Skeletal muscle cell (primary cell): ENCODE data around the gene PTH1R.

Experiments
- DNase-seq: peaks from one replicate; pipeline ENCODE4 v3.0.0-alpha.2; 2010; ENCODE audit warnings: low read depth
- H3K4me3 ChIP-seq: 2 replicates; pipeline ENCODE4 v1.5.1; 2011; ENCODE audit warnings: low read depth, mild to moderate bottlenecking, control low read depth, low read length, moderate library complexity

Gene PTH1R

DNA sequence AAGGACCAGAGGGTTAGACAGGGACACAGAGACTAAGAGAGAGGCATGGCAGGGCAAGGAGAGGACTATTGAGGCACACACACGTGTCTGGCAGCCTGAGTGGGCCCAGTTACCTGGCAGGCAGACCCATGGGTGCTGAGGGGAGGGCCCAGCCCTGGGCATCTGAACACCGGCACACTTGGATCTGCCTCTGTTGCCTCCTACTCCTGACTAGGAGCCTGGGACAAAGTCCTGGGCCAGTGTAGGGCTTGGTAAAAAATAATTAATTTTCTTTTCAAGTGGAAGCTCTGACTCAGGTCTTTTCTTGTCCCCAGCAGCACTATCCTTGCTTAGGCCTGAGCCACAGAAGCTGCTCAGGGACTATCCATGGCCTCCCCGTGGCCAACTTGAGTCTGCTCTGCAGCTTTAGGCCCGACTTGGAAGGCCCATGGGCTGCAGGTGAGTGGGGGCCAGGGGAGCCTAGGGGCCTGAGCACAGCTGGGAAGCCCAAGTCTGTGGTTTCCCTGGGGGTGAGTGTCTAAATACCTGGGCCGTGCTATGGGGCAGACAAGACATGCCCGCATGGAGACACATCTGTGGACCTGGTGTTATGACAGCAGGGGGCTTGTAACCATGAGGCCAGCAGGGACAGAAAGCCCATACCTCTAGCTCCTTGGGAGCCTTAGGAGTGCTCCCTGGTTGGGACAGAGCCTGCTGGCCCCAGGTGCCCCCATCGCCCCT is at the start of gene PTH1R:
PTH1R (plus strand) TSS at position 316 of the 720 bp plus-strand sequence. CDS start 5,839 bp downstream, outside the sequence.
- no peak within 1 kb of the TSS for H3K4me3 ChIP-seq
- no peak for DNase-seq

GRCh38 chr3:46829699-46830208 is 47.8 kb upstream of the PTH1R start:
- DNase-seq, result no peak

GRCh38 chr3:46830801-46831200 is 46.7 kb upstream of the PTH1R start:
- no peak for DNase-seq
- no peak overlapping the region for H3K4me3 ChIP-seq

More at GRCh38 chr3:46829699-46830208, 47.8 kb upstream of the PTH1R start:
- no peak overlapping the region for H3K4me3 ChIP-seq

GRCh38 chr3:46831316-46831715 is 46.2 kb upstream of the PTH1R start:
- H3K4me3 ChIP-seq, result no peak overlapping the region
- DNase-seq, result no peak

- H3K4me3 ChIP-seq, result no peak overlapping the region
- no peak for DNase-seq
Measured at GRCh38 chr3:46831841-46832240, 45.7 kb upstream of the PTH1R start.

DNA sequence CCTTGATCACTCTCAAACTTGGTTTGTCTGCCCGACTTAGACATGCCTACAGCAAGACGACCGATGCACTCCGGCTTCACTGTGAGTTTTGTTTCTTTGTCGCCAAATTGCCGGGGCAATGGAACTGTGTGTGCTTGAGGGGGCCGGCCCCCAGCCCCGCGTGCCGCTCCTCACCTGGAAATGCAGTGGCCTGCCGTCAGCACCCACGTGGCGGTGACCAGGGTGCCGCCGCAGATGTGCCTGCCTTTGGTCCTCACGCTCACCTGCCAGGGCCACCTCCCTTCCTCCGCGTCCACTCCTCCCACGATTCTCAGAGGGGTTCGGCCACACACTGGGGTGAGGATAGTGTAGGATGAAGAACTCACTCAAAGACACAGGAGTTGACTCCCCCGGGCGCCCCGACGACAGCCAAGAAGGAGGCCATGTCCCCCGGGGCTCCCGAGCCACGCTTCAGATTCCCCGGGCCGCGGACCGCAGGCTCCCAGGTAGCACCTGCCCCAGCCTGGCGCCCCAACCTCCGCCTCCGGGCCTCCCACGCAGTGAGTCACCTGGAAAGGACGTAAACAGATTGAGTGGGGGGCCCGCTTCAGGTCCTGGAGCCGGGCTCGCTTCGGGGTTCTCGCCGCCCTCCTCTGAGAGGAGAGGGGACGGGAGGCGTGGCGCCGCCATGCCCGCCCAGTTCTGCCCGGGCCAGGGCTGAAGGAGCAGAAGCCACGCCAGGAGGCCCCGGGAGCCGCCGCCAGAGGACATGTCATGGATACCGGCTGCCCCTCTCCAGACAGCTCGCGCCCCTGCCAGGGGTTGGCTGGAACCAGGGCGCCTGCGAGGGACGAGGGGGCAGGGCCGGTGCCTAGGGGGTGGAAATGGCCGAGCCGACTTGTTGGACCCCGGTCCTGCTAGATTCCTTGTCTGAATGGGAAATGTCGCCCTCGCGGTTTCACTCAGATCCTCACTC is 43.9 kb upstream of the PTH1R start:
- H3K4me3 ChIP-seq, result no peak overlapping the region
- no peak for DNase-seq

DNA sequence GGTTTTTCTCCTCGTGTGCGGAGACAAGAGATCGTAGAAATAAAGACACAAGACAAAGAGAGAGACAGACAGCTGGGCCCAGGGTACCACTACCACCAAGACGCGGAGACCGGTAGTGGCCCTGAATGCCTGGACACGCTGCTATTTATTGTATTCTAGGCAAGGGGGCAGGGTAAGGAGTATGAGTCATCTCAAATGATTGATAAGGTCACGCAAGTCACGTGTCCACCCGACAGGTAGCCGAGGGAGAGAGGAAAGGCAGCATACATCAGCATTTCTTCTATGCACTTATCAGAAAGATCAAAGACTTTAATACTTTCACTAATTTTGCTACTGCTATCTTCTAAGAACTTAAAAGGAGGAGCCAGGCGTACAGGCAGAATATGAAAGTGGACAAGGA is 42.5 kb upstream of the PTH1R start:
- H3K4me3 ChIP-seq, result no peak overlapping the region
- no peak for DNase-seq

DNA sequence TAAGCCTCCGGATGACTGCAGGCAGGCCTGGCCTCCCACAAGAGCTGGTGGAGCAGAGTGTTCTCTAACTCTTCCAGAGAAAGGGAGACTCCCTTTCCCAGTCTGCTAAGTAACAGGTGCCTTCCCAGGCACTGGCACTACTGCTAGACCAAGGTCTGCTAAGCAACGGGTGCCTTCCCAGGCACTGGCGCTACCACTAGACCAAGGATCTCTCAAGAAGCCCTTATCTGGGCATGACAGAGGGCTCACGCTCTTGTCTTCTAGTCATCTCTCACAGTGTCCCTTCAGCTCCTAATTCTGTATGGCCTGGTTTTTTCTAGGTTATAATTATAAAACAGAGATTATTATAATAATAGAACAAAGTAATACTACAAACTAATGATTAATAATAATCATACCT is 42.0 kb upstream of the PTH1R start:
- no peak for DNase-seq
- no peak overlapping the region for H3K4me3 ChIP-seq

DNA sequence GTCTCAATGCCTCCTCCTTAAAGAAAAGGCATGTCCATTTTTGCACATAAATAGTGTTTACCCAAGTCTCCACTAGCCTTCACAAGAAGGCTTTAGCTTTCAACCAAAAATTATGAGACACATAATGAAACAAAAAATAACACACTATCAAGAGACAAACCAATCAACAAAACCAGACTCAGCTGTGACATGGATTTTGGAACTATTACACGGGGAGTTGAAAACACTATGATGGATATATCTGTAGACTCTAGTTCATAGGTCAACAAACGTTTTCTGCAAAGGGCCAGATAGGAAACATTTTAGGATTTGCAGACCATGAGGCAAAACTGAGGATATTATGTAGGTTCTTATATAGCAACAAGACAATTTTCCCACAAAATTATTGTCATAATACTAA is 39.2 kb upstream of the PTH1R start:
- no peak for DNase-seq
- no peak overlapping the region for H3K4me3 ChIP-seq

DNA sequence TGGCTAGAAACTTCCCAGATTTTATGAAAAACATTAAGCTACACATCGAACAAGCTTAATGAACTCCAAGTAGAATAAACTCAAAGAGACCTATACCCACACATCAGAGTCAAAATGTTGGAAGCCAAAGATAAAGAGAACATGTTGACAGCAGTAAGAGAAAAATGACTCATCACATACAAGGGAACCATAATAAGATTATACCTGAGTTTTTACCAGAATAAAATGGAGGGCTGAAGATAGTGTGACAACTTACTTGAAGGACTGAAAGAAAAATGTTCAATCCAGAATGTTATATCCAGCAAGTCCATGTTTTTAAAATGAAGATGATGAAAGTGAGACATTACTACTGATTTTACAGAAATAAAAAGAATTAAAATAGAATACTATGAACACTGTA is 37.0 kb upstream of the PTH1R start:
- no peak overlapping the region for H3K4me3 ChIP-seq
- no peak for DNase-seq

- no peak for DNase-seq
- no peak overlapping the region for H3K4me3 ChIP-seq
Measured at GRCh38 chr3:46843508-46843907, 34.0 kb upstream of the PTH1R start.

DNA sequence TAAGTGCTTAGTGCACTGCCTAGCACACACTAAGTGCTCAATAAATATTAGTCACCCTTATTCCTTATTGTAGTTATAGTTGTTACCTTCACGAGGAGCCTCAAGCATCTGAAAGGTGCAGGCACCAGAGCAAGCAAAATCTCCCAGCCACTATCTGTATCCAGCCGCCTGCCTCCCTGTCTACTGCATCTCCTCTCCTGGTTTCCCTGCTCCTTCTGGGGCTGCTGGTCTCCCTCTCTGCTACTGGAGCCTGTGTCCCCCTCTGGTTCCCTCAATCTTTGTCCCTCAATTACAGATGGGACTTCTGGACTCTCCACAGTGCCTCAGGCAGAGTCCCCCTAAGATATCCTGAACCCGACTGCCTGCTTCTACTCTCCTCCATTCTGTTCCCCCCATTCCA is 33.1 kb upstream of the PTH1R start:
- DNase-seq, result no peak
- no peak overlapping the region for H3K4me3 ChIP-seq

- no peak overlapping the region for H3K4me3 ChIP-seq
- no peak for DNase-seq
Measured at GRCh38 chr3:46844881-46845312, 32.6 kb upstream of the PTH1R start.

DNA sequence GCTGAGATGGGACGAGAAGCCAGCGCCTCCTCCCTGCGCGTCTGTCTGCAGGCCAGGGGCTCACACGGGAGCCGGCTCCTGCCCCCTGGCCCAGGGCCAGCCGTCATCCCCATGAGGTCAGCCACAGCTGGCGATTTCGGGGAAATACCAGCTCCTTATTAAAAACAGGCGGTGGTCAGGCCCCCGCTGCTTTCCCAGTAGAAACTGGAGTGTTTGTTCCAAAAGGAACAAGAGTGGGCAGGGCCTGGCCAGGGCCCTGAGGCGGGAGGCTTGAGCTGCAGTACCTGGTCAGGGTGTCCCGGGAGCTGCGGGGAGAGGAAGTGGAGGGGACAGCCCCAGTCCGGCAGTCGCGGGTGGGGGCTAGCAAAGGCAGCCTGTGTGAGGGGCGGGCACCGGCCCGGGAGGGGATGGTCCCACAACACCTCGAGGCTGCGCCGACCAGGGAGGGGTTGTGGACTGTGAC is 32.1 kb upstream of the PTH1R start:
- peak; percentile 66 for DNase-seq
- peak overlapping the region; percentile 42 for H3K4me3 ChIP-seq

DNA sequence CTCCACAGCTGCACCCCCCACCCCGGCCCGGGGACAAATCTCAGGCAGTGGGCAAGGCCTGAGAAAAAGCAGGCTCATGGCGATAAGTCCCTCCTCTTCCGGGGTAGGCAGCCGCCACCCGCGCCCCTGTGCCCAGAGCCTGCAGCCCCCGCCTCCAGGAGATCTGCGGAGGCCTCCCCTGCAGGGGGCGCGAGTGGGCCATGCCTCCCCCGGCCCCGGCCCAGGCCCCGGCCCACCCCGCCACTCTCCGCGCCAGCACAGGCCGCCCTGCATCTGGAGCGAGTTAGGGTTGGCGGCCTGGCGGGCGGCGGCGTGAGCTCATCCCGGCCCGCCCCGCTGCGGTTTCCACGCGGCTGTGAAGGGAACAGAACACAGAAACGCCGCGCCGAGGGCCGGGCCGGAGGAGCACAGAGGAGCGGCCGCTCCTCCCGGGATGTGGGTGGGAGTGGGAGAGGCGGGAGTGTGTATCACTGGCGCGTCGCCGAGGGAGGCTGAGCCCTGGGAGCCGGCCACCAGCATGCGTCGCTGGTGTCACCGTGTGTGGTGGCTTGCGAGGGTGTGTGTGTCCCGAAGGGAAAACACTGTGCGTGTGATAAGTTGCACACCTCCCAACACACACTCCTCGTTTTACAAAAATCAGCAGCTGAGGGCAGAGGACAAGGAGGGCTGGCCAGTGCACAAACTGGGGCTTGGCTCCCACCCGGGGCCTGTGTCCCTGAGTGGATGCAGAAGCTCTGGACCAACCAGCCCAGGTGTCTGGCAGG is 31.5 kb upstream of the PTH1R start:
- H3K4me3 ChIP-seq, result peak overlapping the region; percentile 42

DNA sequence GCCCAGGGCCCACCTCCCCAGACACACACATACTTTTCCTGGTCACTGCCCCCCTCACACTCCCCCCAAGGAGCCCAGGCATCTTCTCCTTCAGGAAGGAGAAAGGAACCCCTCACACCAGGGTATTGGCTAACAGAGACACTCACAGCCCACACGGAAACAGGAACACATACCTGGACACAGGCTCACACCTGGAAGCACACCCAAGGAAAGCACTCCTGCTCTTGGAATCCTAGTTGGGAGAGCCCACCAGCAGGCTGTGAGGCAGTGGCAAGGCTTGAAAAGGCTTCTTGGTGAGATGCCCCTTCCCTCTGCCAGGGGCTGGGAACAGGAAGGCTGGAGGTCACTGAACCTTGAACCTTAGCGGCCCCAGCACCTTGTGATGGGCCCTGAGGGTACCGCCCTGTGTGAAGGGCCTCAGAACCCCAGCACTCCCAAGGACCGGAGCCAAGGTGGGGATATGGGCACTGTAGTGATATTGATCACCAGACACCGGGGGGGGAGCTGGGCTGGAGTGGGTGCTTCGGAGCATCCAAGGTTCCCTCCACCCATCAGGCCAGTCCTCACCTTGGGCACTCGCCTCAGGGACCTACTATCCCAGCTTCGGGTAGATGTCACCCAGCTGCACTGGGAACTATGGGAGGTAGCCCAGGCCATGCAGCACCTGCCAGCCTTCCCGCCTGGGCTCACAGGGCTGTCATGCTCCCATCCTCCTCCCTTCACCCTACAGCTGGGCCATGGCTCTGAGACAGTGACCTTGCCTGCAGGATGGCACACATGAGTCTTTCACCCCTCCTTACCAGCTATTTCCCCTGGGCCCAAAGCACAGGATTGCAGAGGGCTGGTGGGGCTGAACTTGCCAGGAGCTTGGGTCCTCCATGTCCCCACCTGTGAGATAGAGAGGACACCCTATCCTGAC is 30.6 kb upstream of the PTH1R start:
- peak overlapping the region; percentile 42 for H3K4me3 ChIP-seq
- DNase-seq, result no peak

More for the DNA sequence above, 31.5 kb upstream of the PTH1R start:
- DNase-seq, result peak; percentile 24

DNA sequence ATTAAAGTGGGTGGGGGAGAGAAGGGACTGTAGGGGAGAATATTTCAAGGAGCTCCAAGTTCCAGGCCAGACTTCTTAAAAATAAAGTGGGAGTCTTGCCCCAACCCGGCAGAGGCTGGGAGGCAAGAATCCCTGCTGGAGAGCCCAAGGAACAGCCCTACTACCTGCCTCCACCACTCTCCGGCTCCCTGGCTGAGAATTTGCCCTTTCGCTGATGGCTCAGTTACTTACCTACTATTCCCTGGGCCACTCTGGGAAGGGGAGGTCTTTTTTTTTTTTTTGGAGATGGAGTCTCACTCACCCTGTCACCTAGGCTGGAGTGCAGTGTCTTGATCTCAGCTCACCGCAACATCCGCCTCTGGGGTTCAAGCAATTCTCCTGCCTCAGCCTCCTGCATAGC is 29.8 kb upstream of the PTH1R start:
- no peak overlapping the region for H3K4me3 ChIP-seq
- no peak for DNase-seq

DNA sequence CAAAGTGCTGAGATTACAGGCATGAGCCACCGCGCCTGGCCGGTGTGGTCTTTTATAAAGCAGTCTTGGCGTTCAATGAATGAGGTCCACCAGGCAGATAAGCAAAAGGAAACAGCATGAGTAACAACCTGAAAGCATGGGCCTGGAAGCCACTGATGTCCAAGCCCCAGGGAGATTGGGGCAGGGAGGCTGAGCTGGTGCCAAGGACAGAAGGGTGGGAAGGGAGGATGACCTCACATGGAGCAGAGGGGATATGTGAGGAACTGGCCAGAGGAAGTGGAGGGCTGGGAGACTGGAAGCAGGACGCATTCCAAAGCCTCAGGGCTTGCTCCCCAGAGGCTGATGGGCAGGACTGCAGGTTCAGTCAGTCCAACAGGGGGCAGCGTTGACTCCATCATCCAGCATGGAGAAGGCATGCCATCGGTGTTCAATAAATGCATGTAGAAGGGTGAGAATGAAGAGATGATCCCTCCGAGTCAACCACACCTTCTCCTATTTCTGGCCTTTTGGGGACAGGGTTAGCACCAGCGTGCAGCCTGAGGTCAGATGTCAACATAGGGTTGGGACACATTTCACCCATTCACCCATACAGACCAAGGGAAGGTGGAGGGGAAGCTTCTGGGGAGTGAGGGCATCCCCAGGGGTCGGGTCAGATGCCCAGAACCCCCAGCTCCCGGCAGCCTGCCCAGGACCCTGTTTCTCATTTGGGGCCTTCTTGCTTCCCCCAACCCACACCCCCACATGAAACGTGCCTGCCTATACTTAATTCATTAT is 29.1 kb upstream of the PTH1R start:
- DNase-seq, result no peak
- H3K4me3 ChIP-seq, result no peak overlapping the region
